DND-41 (cell line): ENCODE data around the gene SLC34A3.

Source experiments
- ATAC-seq: fragments of 200-7000 bp; cut with Tn5 transposase; 3 replicates; pipeline ENCODE4 v1.9.1; 2021; ENCODE audit warnings: low read depth; ENCODE audit not compliant: insufficient read depth
- DNase-seq: peaks from one replicate; pipeline ENCODE4 v3.0.0-alpha.2; 2020
- H2AFZ ChIP-seq: 2 replicates; pipeline ENCODE4 v1.6.0; 2012; ENCODE audit warnings: low read depth, low read length
- H3K27ac ChIP-seq: 2 replicates; pipeline ENCODE4 v1.5.1; 2012; ENCODE audit warnings: low read length, inconsistent platforms
- H3K27me3 ChIP-seq: fragments of 200-600 bp; sonication (generic); 2 replicates; pipeline ENCODE4 v1.6.0; 2012; ENCODE audit warnings: low read length, mild to moderate bottlenecking, inconsistent platforms; ENCODE audit not compliant: insufficient read depth, poor library complexity
- H3K36me3 ChIP-seq: 2 replicates; pipeline ENCODE4 v1.5.1; 2012; ENCODE audit warnings: low read length, inconsistent platforms; ENCODE audit not compliant: insufficient read depth
- H3K4me1 ChIP-seq: 2 replicates; pipeline ENCODE4 v1.5.1; 2012; ENCODE audit warnings: mild to moderate bottlenecking, low read length; ENCODE audit not compliant: insufficient read depth
- H3K4me2 ChIP-seq: 2 replicates; pipeline ENCODE4 v1.6.0; 2012; ENCODE audit warnings: mild to moderate bottlenecking, moderate library complexity, low read length, inconsistent platforms; ENCODE audit not compliant: insufficient read depth
- H3K4me3 ChIP-seq, 2 experiments: fragments of 200-600 bp in 1 of 2; shearing (Covaris generic) in 1 of 2; 2 replicates each; pipeline ENCODE4 v1.5.1; 2012 to 2016; ENCODE audit warnings: inconsistent platforms in 2 of 2, low read length in 2 of 2, mild to moderate bottlenecking in 2 of 2, low read depth in 1 of 2, moderate library complexity in 1 of 2
- H3K79me2 ChIP-seq: 2 replicates; pipeline ENCODE4 v1.6.0; 2012; ENCODE audit warnings: low read length, inconsistent platforms; ENCODE audit not compliant: insufficient read depth
- H3K9ac ChIP-seq: 2 replicates; pipeline ENCODE4 v1.6.0; 2012; ENCODE audit warnings: low read depth, mild to moderate bottlenecking, inconsistent platforms, low read length, moderate library complexity
- H3K9me3 ChIP-seq: 2 replicates; pipeline ENCODE4 v1.5.1; 2012; ENCODE audit warnings: low read length, moderate library complexity, mild to moderate bottlenecking, inconsistent platforms; ENCODE audit not compliant: insufficient read depth, severe bottlenecking
- H4K20me1 ChIP-seq: 2 replicates; pipeline ENCODE4 v1.6.0; 2012; ENCODE audit warnings: low read length; ENCODE audit not compliant: insufficient read depth
- EZH2 ChIP-seq: IDR thresholded peaks from 3 replicates; pipeline ENCODE4 v1.6.1; 2012; ENCODE audit warnings: borderline replicate concordance, low read depth, mild to moderate bottlenecking, moderate library complexity, low read length, inconsistent platforms; ENCODE audit not compliant: severe bottlenecking
- TF ChIP-seq, protein P1 (sequence below): IDR thresholded peaks from 2 replicates; pipeline ENCODE4 v1.5.1; 2012; ENCODE audit warnings: borderline replicate concordance, low read length, moderate library complexity, mild to moderate bottlenecking; ENCODE audit not compliant: poor library complexity, severe bottlenecking; ENCODE audit errors: extremely low read depth

The SLC34A3 gene

DNA sequence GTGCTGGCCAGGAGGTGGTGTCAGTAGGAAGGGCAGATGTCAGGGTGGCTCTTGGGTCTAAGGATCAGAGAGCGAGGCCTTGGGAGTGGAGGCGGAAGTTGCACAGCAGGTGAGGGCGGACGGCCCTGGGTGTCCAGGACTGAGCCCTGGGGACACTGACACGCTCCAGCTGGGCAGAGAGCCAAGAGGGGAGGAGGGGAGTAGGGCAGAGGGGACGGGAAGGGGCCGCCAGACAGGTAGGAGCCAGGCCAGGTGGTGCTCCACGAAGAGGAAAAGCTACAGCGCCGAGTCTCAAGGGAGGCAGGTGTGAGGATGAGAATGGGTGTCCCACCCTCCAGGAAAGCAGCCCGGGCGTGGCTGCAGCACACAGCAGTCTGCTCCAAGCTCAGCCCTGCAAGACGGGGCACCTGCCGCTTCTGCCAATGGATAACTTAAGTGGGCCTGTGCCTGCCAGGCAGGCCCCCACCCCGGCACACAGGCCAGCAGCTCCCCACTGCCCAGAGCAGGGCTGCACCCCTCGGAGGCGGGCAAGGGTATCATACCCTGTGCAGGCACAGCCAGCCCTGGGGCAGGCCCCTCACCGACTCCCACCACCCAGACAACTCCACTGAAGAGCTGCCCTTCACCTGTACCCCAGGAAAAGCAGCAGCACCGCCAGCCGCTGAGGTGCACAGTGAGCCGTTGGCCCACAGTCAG is 35.0 kb upstream of the SLC34A3 start:
- Histone ChIP-seq H3K4me1 (peaks cover 29% of the 10 kb centered on the region), H3K4me3 (no peak overlapping the region), H3K9ac (no peak overlapping the region), H3K27me3 (no peaks in the 10 kb centered on the region), H3K4me2 (no peak overlapping the region), H3K27ac (no peak overlapping the region), H3K9me3 (no peaks in the 10 kb centered on the region), H4K20me1 (peaks cover 27% of the 10 kb centered on the region), H2AFZ (no peak overlapping the region), H3K79me2 (peaks cover 12% of the 10 kb centered on the region; the same call in 1 of the 2 replicates), H3K36me3 (peaks cover 9% of the 10 kb centered on the region)
- TF ChIP-seq EZH2 = no peak
- TF ChIP-seq, protein P1, sequence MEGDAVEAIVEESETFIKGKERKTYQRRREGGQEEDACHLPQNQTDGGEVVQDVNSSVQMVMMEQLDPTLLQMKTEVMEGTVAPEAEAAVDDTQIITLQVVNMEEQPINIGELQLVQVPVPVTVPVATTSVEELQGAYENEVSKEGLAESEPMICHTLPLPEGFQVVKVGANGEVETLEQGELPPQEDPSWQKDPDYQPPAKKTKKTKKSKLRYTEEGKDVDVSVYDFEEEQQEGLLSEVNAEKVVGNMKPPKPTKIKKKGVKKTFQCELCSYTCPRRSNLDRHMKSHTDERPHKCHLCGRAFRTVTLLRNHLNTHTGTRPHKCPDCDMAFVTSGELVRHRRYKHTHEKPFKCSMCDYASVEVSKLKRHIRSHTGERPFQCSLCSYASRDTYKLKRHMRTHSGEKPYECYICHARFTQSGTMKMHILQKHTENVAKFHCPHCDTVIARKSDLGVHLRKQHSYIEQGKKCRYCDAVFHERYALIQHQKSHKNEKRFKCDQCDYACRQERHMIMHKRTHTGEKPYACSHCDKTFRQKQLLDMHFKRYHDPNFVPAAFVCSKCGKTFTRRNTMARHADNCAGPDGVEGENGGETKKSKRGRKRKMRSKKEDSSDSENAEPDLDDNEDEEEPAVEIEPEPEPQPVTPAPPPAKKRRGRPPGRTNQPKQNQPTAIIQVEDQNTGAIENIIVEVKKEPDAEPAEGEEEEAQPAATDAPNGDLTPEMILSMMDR = no peak
- DNase-seq (no peak), ATAC-seq (no peak)

- DNase-seq = no peak
These were observed 32.4 kb upstream of the SLC34A3 start for GRCh38 chr9:137198051-137198901.

DNA sequence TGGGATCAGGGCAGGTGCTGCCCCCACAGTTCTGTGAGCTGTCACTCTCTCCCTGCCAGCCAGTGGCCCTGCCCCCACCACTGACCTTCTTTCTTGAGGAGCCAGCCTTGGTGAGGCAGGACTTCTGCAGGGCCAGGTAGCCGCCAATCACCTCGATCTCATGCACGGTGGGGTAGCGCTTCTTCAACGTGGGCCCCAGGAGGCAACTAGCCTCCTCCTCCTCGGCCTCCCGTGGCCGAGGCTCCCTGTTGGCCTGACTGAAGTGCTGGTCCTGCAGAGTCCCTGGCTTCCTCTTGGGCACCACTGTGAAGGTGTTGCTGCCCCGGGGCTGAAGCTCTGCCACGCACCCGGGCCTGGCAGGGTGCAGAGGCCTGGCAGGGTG is 31.8 kb upstream of the SLC34A3 start:
- Histone ChIP-seq H3K9ac (peak overlapping the region; percentile 45; the same call in 1 of the 2 replicates), H3K27me3 (no peaks in the 10 kb centered on the region), H3K9me3 (no peaks in the 10 kb centered on the region), H3K4me1 (peaks cover 53% of the 10 kb centered on the region), H2AFZ (no peak overlapping the region), H3K4me3 (peak overlapping the region in 1 of 2 experiments; percentile 44; a peak in 1 of 4 replicates), H4K20me1 (peaks cover 30% of the 10 kb centered on the region), H3K4me2 (peak overlapping the region; percentile 97), H3K79me2 (peaks cover 32% of the 10 kb centered on the region), H3K27ac (no peak overlapping the region), H3K36me3 (peaks cover 4% of the 10 kb centered on the region)
- no peak for ATAC-seq
- TF ChIP-seq, protein P1 = no peak
- no peak for TF ChIP-seq EZH2
- DNase-seq = no peak

More at GRCh38 chr9:137198051-137198901, 32.4 kb upstream of the SLC34A3 start:
- H3K9me3 ChIP-seq = no peaks in the 10 kb centered on the region
- no peak for ATAC-seq
- H3K36me3 ChIP-seq = no peaks in the 10 kb centered on the region; the same call in 1 of the 2 replicates
- H3K4me2 ChIP-seq = peak overlapping the region; percentile 97
- peak overlapping the region in 1 of 2 experiments; percentile 44; a peak in 1 of 4 replicates for H3K4me3 ChIP-seq
- no peak overlapping the region for H3K27ac ChIP-seq
- no peaks in the 10 kb centered on the region for H3K27me3 ChIP-seq
- H3K9ac ChIP-seq = peak overlapping the region; percentile 45; the same call in 1 of the 2 replicates
- H3K4me1 ChIP-seq = peaks cover 47% of the 10 kb centered on the region
- H4K20me1 ChIP-seq = peaks cover 25% of the 10 kb centered on the region
- H2AFZ ChIP-seq = no peak overlapping the region
- TF ChIP-seq EZH2 = no peak
- TF ChIP-seq, protein P1 = no peak
- peaks cover 27% of the 10 kb centered on the region; the same call in 1 of the 2 replicates for H3K79me2 ChIP-seq
